Central memory CD8-positive, alpha-beta T cell (primary cell): ENCODE results near the gene TFCP2L1.

Experiments used
- ATAC-seq: fragments of 150-1000 bp; cut with Tn5 transposase; replicated peaks from 2 replicates; pipeline ENCODE4 v1.10.0; 2022; ENCODE audit warnings: mild to moderate bottlenecking, moderate FRiP score, moderate number of reproducible peaks; ENCODE audit not compliant: poor library complexity, severe bottlenecking; ENCODE audit errors: extremely low read depth
- DNase-seq, 2 donors: peaks; one replicate each; pipeline ENCODE4 v3.0.0; 2021; ENCODE audit warnings: low spot score in 2 of 2
- H3K27ac Mint-ChIP-seq: one replicate; pipeline ENCODE4 v1.8.0; 2022; ENCODE audit warnings: low read depth, mild to moderate bottlenecking, moderate library complexity, mixed read lengths
- H3K27me3 Mint-ChIP-seq: one replicate; pipeline ENCODE4 v1.8.0; 2022; ENCODE audit warnings: mixed read lengths
- H3K36me3 Mint-ChIP-seq: one replicate; pipeline ENCODE4 v1.8.0; 2022; ENCODE audit warnings: mild to moderate bottlenecking, moderate library complexity, mixed read lengths; ENCODE audit not compliant: insufficient read depth
- H3K4me1 Mint-ChIP-seq: one replicate; pipeline ENCODE4 v1.8.0; 2022; ENCODE audit warnings: mixed read lengths
- H3K4me3 Mint-ChIP-seq: one replicate; pipeline ENCODE4 v1.8.0; 2022; ENCODE audit warnings: mild to moderate bottlenecking, moderate library complexity, mixed read lengths
- H3K9me3 Mint-ChIP-seq: one replicate; pipeline ENCODE4 v1.8.0; 2022; ENCODE audit warnings: mixed read lengths

The TFCP2L1 gene

GRCh38 chr2:121242976-121243375 is 42.0 kb downstream of the TFCP2L1 start:
- no peaks in the 10 kb centered on the region for H3K9me3 Mint-ChIP-seq
- no peak overlapping the region for H3K27ac Mint-ChIP-seq
- H3K36me3 Mint-ChIP-seq = peaks cover 2% of the 10 kb centered on the region
- no peaks in the 10 kb centered on the region for H3K4me1 Mint-ChIP-seq
- H3K27me3 Mint-ChIP-seq = no peaks in the 10 kb centered on the region
- H3K4me3 Mint-ChIP-seq = no peak overlapping the region
- DNase-seq (no peak), ATAC-seq (no peak)

- Mint-ChIP-seq H3K4me3 (no peak overlapping the region), H3K4me1 (no peaks in the 10 kb centered on the region), H3K27ac (no peak overlapping the region), H3K27me3 (no peaks in the 10 kb centered on the region), H3K36me3 (peaks cover 2% of the 10 kb centered on the region), H3K9me3 (no peaks in the 10 kb centered on the region)
- no peak for ATAC-seq
- no peak for DNase-seq
Measured at GRCh38 chr2:121242175-121242875, 42.7 kb downstream of the TFCP2L1 start.

- Mint-ChIP-seq H3K4me3 (no peak overlapping the region), H3K27ac (no peak overlapping the region), H3K27me3 (peaks cover 7% of the 10 kb centered on the region), H3K9me3 (no peaks in the 10 kb centered on the region), H3K36me3 (no peaks in the 10 kb centered on the region), H3K4me1 (no peaks in the 10 kb centered on the region)
- DNase-seq (no peak), ATAC-seq (no peak)
Measured at GRCh38 chr2:121241466-121241865, 43.5 kb downstream of the TFCP2L1 start.

DNA sequence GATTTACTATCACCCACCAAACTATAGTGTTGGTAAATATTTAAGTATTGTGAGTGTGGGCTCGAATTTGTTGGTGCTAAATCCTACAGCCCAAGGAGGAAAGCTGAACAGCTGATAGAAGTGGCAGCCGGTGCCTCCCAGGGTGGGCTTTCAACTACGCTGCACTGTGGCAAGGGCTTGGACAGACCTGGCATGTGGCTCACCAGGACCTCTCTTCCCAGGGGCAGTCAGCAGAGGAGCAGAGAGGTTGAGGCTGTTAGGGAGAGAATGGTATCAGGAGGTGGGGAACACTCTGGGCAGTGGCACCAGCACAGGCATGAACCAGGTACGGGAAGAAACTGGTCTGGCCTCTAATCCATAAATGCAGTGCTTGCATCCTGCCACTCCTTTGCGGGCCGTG is 44.6 kb downstream of the TFCP2L1 start:
- H3K27me3 Mint-ChIP-seq = peaks cover 9% of the 10 kb centered on the region
- no peaks in the 10 kb centered on the region for H3K9me3 Mint-ChIP-seq
- H3K4me1 Mint-ChIP-seq = no peaks in the 10 kb centered on the region
- no peak overlapping the region for H3K4me3 Mint-ChIP-seq
- H3K27ac Mint-ChIP-seq = no peak overlapping the region
- H3K36me3 Mint-ChIP-seq = no peaks in the 10 kb centered on the region
- DNase-seq = no peak
- ATAC-seq = no peak

- H3K36me3 Mint-ChIP-seq = no peaks in the 10 kb centered on the region
- H3K27ac Mint-ChIP-seq = no peak overlapping the region
- no peak overlapping the region for H3K4me3 Mint-ChIP-seq
- DNase-seq (no peak), ATAC-seq (no peak)
- H3K27me3 Mint-ChIP-seq = peaks cover 9% of the 10 kb centered on the region
- no peaks in the 10 kb centered on the region for H3K9me3 Mint-ChIP-seq
- H3K4me1 Mint-ChIP-seq = no peaks in the 10 kb centered on the region
Measured at GRCh38 chr2:121239969-121240368, 45.0 kb downstream of the TFCP2L1 start.

GRCh38 chr2:121239471-121239870 is 45.5 kb downstream of the TFCP2L1 start:
- ATAC-seq (no peak), DNase-seq (no peak)
- Mint-ChIP-seq H3K4me3 (no peak overlapping the region), H3K9me3 (no peaks in the 10 kb centered on the region), H3K27ac (no peak overlapping the region), H3K4me1 (no peaks in the 10 kb centered on the region), H3K27me3 (peaks cover 9% of the 10 kb centered on the region), H3K36me3 (no peaks in the 10 kb centered on the region)

DNA sequence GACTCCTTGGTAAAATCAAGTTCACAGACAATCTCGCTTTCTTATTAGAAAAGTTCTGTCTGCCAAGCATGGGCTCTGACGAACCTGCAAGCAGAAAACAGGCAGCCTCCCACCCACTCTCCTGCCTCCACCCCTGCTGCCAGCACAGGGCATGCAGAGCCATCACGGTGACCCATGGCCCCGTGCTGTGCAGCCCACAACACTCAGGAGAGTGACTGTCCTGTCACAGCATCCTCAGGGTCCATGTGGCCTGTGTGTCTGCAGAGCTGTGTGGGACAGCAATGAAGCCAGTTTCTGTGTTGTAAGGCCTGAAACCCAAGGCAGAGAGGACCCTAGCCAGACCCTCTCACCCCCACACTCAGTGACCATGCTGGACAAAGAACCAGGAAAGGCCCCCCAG is 46.2 kb downstream of the TFCP2L1 start:
- no peak overlapping the region for H3K27ac Mint-ChIP-seq
- DNase-seq (no peak), ATAC-seq (no peak)
- no peaks in the 10 kb centered on the region for H3K36me3 Mint-ChIP-seq
- no peaks in the 10 kb centered on the region for H3K4me1 Mint-ChIP-seq
- peaks cover 9% of the 10 kb centered on the region for H3K27me3 Mint-ChIP-seq
- no peak overlapping the region for H3K4me3 Mint-ChIP-seq
- no peaks in the 10 kb centered on the region for H3K9me3 Mint-ChIP-seq

GRCh38 chr2:121237980-121238665 is 46.9 kb downstream of the TFCP2L1 start:
- Mint-ChIP-seq H3K4me3 (no peak overlapping the region), H3K9me3 (no peaks in the 10 kb centered on the region), H3K27me3 (peaks cover 9% of the 10 kb centered on the region), H3K36me3 (no peaks in the 10 kb centered on the region), H3K4me1 (no peaks in the 10 kb centered on the region), H3K27ac (no peak overlapping the region)
- DNase-seq (no peak), ATAC-seq (no peak)

DNA sequence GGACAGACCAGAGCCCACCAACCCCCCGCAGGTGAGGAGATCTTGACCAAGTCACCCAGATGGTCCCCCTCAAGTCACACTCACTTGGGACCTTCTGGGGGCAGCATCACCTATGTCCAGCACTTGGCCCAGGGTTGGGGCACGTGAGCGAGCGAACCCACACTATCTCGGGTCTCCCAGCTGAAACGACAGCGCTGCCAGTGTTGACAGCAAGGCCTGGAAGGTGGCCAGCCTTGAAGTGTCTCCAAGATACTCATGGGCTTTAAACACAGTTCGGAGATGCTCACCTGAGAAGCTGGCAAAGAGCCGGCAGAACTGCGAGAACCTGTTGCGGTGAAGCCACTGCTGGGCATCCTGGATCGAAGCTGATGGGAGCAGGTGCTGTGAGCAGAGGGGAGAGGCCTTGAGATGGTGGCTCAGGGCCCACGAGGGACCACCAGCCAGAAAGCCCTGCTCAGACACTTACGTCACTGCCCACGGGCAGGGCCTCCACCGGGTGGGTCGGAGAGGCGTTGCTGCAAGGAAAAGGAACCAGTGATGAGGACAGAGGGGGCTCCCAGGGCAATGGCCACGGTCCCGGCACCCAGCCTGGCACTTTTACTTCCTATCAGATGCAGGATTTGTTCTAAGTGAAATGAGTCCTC is 47.5 kb downstream of the TFCP2L1 start:
- peaks cover 9% of the 10 kb centered on the region for H3K27me3 Mint-ChIP-seq
- H3K36me3 Mint-ChIP-seq = no peaks in the 10 kb centered on the region
- H3K9me3 Mint-ChIP-seq = no peaks in the 10 kb centered on the region
- H3K4me1 Mint-ChIP-seq = no peaks in the 10 kb centered on the region
- no peak overlapping the region for H3K4me3 Mint-ChIP-seq
- no peak overlapping the region for H3K27ac Mint-ChIP-seq
- no peak for ATAC-seq
- DNase-seq = no peak

- H3K4me3 Mint-ChIP-seq = no peak overlapping the region
- H3K4me1 Mint-ChIP-seq = no peaks in the 10 kb centered on the region
- no peak for DNase-seq
- ATAC-seq = no peak
- no peaks in the 10 kb centered on the region for H3K36me3 Mint-ChIP-seq
- peaks cover 9% of the 10 kb centered on the region for H3K27me3 Mint-ChIP-seq
- H3K27ac Mint-ChIP-seq = no peak overlapping the region
- no peaks in the 10 kb centered on the region for H3K9me3 Mint-ChIP-seq
Measured at GRCh38 chr2:121236650-121237180, 48.3 kb downstream of the TFCP2L1 start.

DNA sequence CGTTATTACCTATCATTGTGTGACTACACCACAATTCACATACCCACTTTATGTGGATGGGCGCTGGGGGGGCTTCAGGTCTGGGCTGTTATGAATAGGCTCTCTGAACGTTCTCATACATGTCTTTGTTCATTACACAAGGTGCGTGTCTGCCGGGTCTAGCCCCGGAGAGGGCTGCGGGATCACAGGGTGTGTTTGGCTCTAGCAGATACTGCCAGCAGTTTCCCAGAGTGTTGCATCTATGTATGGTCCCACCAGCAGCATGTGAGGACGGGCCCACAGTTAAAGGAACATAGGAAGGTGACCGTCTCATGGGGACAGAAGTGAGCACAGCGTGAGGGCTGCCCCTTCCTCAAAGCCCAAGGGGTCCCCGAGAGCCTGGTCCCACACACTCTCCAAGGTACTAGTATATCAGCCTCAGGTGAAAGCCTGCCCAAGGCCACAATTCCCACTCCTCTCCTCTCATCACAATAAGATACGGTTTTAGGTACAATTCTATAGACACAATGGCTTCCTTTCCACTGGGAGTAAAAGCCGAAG is 48.8 kb downstream of the TFCP2L1 start:
- Mint-ChIP-seq H3K27me3 (peaks cover 9% of the 10 kb centered on the region), H3K4me1 (no peaks in the 10 kb centered on the region), H3K27ac (no peak overlapping the region), H3K4me3 (no peak overlapping the region), H3K9me3 (no peaks in the 10 kb centered on the region), H3K36me3 (no peaks in the 10 kb centered on the region)
- ATAC-seq (no peak), DNase-seq (no peak)

GRCh38 chr2:121235542-121235941 is 49.5 kb downstream of the TFCP2L1 start:
- H3K4me3 Mint-ChIP-seq = no peak overlapping the region
- ATAC-seq (no peak), DNase-seq (no peak)
- H3K9me3 Mint-ChIP-seq = no peaks in the 10 kb centered on the region
- no peaks in the 10 kb centered on the region for H3K4me1 Mint-ChIP-seq
- no peaks in the 10 kb centered on the region for H3K36me3 Mint-ChIP-seq
- peaks cover 9% of the 10 kb centered on the region for H3K27me3 Mint-ChIP-seq
- no peak overlapping the region for H3K27ac Mint-ChIP-seq
